ENCODE data around the gene UCP2.
"Not testable (repeated sequence)": the region's sequence is repeated elsewhere in the genome, so short reads cannot be mapped to it uniquely, and the experiment has no call there.

Gene UCP2

GRCh38 chr11:73936047-73936446, 46.6 kb downstream of the UCP2 start:
- DNase-seq = not testable (repeated sequence)

DNA sequence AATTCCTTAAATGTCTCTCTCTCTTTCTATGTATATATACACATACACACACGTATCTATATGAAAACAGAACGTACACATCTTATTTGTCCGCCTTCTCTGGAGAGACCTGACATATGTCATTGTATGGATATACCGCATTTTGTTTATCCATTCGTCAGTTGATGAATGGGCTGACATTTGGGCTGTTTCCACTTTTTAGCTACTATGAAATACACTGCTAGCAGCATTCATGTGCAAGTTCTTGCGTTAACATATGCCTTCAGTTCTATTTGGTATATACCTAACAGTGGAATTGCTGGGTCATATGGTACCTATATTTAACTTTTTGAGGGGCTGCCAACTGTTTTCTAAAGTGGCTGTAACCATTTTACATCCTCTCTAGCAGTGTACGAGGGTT, 49.9 kb downstream of the UCP2 start:
- DNase-seq = no peak

DNA sequence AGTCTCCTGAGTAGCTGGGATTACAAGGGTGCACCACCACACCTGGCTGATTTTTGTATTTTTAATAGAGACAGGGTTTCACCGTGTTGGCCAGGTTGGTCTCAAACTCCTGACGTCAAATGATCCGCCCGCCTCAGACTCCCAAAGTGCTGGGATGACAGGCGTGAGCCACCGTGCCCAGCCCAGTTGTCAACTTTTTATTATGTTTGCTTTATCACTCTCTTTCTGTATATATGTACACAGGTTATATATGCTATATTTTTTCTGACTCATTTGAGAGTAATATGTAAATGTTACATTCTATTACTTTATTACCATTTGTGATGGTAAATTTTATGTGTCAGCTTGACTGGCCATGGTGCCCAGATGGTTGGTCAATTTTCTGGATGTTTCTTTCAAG, 50.7 kb downstream of the UCP2 start:
- no peak for DNase-seq

GRCh38 chr11:73931039-73931645, 51.5 kb downstream of the UCP2 start:
- no peak for DNase-seq

GRCh38 chr11:73929388-73929787, 53.3 kb downstream of the UCP2 start:
- DNase-seq = no peak
